Activated CD8-positive, alpha-beta memory T cell treated with anti-CD3 and anti-CD28 coated beads for 36 hours (primary cell): ENCODE results near the gene HOXC5. TPM values are rescaled to one million over a fixed set of nuclear protein-coding genes. Genes with fewer than 3 reads are reported as not detected.

Experiments used
- CTCF ChIA-PET: fragments of 350-600 bp; sonication (Branson Sonifier 250); formaldehyde crosslinking; loops from one replicate; lab custom pipeline; 2021; ENCODE audit warnings: antibody characterized with exemption; lab: Charles Lee
- POLR2A ChIA-PET: fragments of 350-600 bp; sonication (Branson Sonifier 250); formaldehyde crosslinking; loops from one replicate; lab custom pipeline; 2021; ENCODE audit warnings: antibody characterized with exemption; lab: Charles Lee
- total RNA-seq, 2 experiments: library from RNA; stranded (reverse); gene quantifications; one replicate each; pipeline ENCODE4 v1.2.3, GENCODE V29; 2021

The HOXC5 gene
- total RNA-seq, 2 experiments from 2014 or later = not detected

- CTCF ChIA-PET = no interaction called here
Measured at GRCh38 chr12:54047160-54047963, 14.5 kb downstream of the HOXC5 start.

GRCh38 chr12:54047964-54048303 lies 15.1 kb downstream of the HOXC5 start:
- ChIA-PET POLR2A (no interaction called here), CTCF (no interaction called here)

More at GRCh38 chr12:54047160-54047963, 14.5 kb downstream of the HOXC5 start:
- POLR2A ChIA-PET = no interaction called here

DNA sequence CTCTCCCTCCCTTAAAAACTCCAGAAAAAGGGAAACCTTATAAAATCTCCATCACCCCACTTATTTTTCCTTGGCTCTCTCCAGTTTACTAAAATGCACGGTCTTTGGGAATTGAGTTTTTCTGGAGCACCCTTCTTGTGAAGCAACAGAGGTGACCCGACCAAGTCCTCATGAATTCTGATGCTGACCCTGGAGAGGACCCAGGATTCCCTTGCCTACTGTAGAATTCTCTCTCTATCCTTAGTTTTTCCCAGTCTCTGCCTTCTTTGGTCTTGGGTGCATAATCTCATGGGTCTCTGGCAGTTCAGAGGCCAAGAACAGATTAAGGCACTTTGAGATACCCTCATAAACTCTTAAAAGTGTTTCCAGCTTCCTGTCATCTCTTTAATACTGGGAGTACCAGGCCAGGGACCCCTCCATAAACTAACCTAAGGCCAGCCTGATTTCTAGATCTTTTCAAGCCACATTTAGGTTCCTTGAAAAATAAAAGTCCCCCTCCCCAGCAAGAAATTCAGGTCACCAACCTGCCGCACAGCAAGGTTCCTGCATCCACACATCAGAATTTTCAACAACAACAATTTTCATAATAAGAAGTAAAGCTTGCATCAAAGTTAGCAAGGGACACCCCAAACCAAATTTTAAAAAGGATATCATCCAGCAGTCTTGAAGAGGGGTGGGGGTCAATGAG lies 15.7 kb downstream of the HOXC5 start:
- POLR2A ChIA-PET = no interaction called here

DNA sequence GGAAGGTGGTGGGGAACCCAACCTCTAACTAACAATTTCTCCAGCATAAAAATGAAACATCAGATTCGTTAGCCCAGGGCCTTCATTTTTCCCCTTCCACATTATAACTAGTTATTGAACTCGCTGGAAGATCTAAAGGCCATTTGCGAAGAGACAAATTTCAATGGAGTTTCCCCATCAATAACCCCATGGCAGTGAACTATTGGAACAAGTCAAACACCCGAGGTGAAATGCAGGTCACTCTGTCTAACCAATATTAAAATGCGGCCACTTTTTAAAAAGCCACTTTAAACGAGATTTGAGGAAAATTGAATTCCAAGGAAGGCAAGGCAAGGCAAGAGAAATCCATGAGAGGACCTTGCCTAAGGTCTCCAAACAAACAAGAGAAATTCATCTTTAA lies 16.3 kb downstream of the HOXC5 start:
- ChIA-PET POLR2A (no interaction called here), CTCF (no interaction called here)

More for the DNA sequence above, 15.7 kb downstream of the HOXC5 start:
- CTCF ChIA-PET = no interaction called here

- ChIA-PET CTCF (interaction anchor here (0.6 to 1.8 kb wide), 4 partner anchors 18 to 175 kb away, joined by 3 to 5 read pairs (median 4); partner anchors contain the start of gene HOXC5), POLR2A (no interaction called here)
Measured at GRCh38 chr12:54050482-54050810, 17.6 kb downstream of the HOXC5 start.

- ChIA-PET POLR2A (no interaction called here), CTCF (interaction anchor here (0.6 to 1.8 kb wide), 5 partner anchors 18 to 174 kb away, joined by 3 to 5 read pairs (median 4); partner anchors contain the start of gene HOXC5)
Measured at GRCh38 chr12:54051026-54051842, 18.4 kb downstream of the HOXC5 start.

- ChIA-PET POLR2A (no interaction called here), CTCF (interaction anchor here (0.9 to 1.3 kb wide), 2 partner anchors 19 to 149 kb away, joined by 4 to 5 read pairs; partner anchors contain the start of gene HOXC5)
Measured at GRCh38 chr12:54051874-54052437, 19.1 kb downstream of the HOXC5 start.

DNA sequence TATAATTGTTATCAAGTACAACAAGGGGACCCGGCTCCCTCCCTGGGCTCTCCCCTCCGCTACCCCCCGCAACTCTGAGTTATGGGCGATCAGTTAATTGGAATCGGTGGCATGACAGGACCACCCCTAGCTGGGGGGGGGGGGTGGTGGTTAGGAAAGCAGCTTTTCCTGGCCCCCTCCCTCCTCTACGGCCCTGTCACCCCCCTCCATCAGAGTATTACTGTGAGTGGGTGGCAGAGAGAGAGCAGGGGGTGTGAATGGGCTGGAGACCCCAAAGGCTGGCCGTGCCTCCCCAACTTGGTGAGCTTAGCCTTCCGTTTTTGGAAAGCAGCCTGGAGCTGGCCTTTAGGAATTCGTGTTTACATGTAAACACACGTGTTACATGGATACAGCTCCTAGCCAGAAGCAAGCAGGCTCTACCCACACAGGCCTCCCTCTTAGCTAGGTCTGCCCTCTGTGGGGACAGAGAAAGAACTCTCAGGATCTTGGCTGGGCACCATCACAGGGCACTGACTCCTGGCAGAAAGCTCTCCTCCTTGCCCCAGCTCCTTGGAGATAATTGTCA lies 19.7 kb downstream of the HOXC5 start:
- CTCF ChIA-PET = interaction anchor here (0.9 to 1.3 kb wide), 3 partner anchors 8 to 149 kb away, joined by 3 to 5 read pairs (median 4); partner anchors contain the start of gene HOXC5
- POLR2A ChIA-PET = no interaction called here

- CTCF ChIA-PET = interaction anchor here (0.9 to 1.3 kb wide), 4 partner anchors 9 to 148 kb away, joined by 3 to 5 read pairs (median 4); partner anchors contain the start of gene HOXC5
- POLR2A ChIA-PET = no interaction called here
Measured at GRCh38 chr12:54053003-54053750, 20.3 kb downstream of the HOXC5 start.

GRCh38 chr12:54053751-54054741 lies 21.2 kb downstream of the HOXC5 start, which contains the start of gene HOXC4:
Gene HOXC4, plus strand, starts transcription at chr12:54053835. Its CDS starts 88 bp downstream, at chr12:54053923.
- ChIA-PET POLR2A (no interaction called here), CTCF (interaction anchor here (1.1 kb wide), 2 partner anchors 9 to 21 kb away, joined by 3 to 5 read pairs; partner anchors contain the start of gene HOXC5)

- CTCF ChIA-PET = no interaction called here
- POLR2A ChIA-PET = no interaction called here
Measured at GRCh38 chr12:54054742-54055194, 21.9 kb downstream of the HOXC5 start.

- POLR2A ChIA-PET = no interaction called here
- CTCF ChIA-PET = interaction anchor here (0.6 kb wide), 1 partner anchor 17 kb away, joined by 4 read pairs; no protein-coding TSS in a partner anchor
Measured at GRCh38 chr12:54055552-54055951, 22.7 kb downstream of the HOXC5 start.

DNA sequence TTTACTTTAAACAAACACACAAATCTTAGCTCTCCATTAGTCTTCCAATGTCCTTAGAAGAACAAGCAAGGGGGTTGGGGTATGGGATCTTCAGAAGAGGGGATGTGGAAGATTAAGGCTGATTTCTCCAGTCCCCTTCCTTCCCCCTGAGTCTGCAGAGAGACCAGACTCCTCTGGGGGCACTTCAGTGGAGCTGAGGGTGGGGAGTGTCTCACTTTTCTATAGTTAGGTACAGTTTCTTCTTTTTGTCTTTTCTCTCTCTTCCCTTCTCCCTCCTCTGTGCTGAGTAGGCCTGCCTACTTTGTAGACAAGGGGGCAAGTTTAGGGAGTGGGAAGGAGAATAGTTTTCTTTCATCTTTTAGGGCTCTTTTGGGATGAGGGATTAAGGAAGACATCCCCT lies 23.3 kb downstream of the HOXC5 start:
- CTCF ChIA-PET = no interaction called here
- POLR2A ChIA-PET = no interaction called here

- CTCF ChIA-PET = interaction anchor here (1.2 kb wide), 1 partner anchor 27 kb away, joined by 3 read pairs; no protein-coding TSS in a partner anchor
- POLR2A ChIA-PET = no interaction called here
Measured at GRCh38 chr12:54058128-54058768, 25.4 kb downstream of the HOXC5 start.

GRCh38 chr12:54059668-54060067 lies 26.8 kb downstream of the HOXC5 start:
- ChIA-PET CTCF (interaction anchor here (1.0 to 1.2 kb wide), 2 partner anchors 29 to 551 kb away, joined by 3 read pairs; no protein-coding TSS in a partner anchor), POLR2A (no interaction called here)
